HL-60 (cell line): ENCODE measurements around the gene TREH.

Experiments used
- DNase-seq, 2 experiments: peaks; one replicate each; pipeline ENCODE4 v3.0.0-alpha.2; 2010 to 2020; ENCODE audit warnings: low read depth in 1 of 2, low spot score in 1 of 2
- H3K27ac ChIP-seq: fragments of 250-450 bp; sonication (Bioruptor Pico); replicated peaks from 2 replicates; pipeline ENCODE4 v1.5.1; 2020; ENCODE audit warnings: mild to moderate bottlenecking, moderate library complexity
- H3K27me3 ChIP-seq: fragments of 250-450 bp; sonication (Bioruptor Pico); 2 replicates; pipeline ENCODE4 v1.5.1; 2021; ENCODE audit warnings: mild to moderate bottlenecking, moderate library complexity; ENCODE audit not compliant: insufficient read depth, poor library complexity, severe bottlenecking
- H3K4me3 ChIP-seq: replicated peaks from 2 replicates; pipeline ENCODE4 v1.5.1; 2011; ENCODE audit warnings: mild to moderate bottlenecking, control low read depth, low read length; ENCODE audit not compliant: insufficient read depth
- GABPA ChIP-seq: IDR thresholded peaks from 2 replicates; pipeline ENCODE4 v1.6.1; 2012; ENCODE audit warnings: low read depth
- POLR2AphosphoS5 ChIP-seq: IDR thresholded peaks from 2 replicates; pipeline ENCODE4 v1.6.1; 2012; ENCODE audit warnings: low read depth
- SPI1 ChIP-seq: IDR thresholded peaks from 2 replicates; pipeline ENCODE4 v1.6.1; 2012; ENCODE audit warnings: low read depth, mild to moderate bottlenecking, borderline replicate concordance
- TF ChIP-seq, protein P1 (sequence below): IDR thresholded peaks from one replicate; pipeline ENCODE4 v1.5.1; 2011; ENCODE audit warnings: low read length, control low read depth, inconsistent platforms; ENCODE audit not compliant: insufficient read depth
- TF ChIP-seq, protein P2 (sequence below): IDR thresholded peaks from 2 replicates; pipeline ENCODE4 v1.6.1; 2012; ENCODE audit warnings: low read depth; ENCODE audit not compliant: insufficient replicate concordance

TREH gene

DNA sequence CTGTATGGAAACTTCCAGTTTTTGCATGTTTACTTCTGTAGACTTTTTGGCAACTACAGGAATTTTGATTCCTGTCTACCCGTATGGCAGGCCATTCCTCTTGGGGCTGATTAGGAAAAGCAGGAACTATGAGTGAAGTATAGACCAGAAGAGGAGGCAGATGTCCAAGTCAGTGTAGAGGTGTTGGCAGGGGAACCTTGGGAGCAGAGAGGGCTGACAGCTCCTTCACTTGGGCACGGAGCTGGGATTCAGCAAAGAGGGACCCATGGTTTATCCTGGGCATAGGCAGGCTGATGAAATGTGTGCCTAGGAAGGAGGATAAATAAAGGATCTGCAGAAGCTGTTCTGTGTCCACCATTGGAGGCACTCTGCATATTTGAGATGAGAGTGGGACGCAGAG lies 33.1 kb downstream of the TREH start:
- Histone ChIP-seq H3K27ac (no peak overlapping the region), H3K4me3 (no peak overlapping the region), H3K27me3 (peaks cover 5% of the 10 kb centered on the region)
- TF ChIP-seq, protein P1, sequence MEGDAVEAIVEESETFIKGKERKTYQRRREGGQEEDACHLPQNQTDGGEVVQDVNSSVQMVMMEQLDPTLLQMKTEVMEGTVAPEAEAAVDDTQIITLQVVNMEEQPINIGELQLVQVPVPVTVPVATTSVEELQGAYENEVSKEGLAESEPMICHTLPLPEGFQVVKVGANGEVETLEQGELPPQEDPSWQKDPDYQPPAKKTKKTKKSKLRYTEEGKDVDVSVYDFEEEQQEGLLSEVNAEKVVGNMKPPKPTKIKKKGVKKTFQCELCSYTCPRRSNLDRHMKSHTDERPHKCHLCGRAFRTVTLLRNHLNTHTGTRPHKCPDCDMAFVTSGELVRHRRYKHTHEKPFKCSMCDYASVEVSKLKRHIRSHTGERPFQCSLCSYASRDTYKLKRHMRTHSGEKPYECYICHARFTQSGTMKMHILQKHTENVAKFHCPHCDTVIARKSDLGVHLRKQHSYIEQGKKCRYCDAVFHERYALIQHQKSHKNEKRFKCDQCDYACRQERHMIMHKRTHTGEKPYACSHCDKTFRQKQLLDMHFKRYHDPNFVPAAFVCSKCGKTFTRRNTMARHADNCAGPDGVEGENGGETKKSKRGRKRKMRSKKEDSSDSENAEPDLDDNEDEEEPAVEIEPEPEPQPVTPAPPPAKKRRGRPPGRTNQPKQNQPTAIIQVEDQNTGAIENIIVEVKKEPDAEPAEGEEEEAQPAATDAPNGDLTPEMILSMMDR = no peak
- TF ChIP-seq GABPA (no peak), SPI1 (no peak), POLR2AphosphoS5 (no peak)
- TF ChIP-seq, protein P2, sequence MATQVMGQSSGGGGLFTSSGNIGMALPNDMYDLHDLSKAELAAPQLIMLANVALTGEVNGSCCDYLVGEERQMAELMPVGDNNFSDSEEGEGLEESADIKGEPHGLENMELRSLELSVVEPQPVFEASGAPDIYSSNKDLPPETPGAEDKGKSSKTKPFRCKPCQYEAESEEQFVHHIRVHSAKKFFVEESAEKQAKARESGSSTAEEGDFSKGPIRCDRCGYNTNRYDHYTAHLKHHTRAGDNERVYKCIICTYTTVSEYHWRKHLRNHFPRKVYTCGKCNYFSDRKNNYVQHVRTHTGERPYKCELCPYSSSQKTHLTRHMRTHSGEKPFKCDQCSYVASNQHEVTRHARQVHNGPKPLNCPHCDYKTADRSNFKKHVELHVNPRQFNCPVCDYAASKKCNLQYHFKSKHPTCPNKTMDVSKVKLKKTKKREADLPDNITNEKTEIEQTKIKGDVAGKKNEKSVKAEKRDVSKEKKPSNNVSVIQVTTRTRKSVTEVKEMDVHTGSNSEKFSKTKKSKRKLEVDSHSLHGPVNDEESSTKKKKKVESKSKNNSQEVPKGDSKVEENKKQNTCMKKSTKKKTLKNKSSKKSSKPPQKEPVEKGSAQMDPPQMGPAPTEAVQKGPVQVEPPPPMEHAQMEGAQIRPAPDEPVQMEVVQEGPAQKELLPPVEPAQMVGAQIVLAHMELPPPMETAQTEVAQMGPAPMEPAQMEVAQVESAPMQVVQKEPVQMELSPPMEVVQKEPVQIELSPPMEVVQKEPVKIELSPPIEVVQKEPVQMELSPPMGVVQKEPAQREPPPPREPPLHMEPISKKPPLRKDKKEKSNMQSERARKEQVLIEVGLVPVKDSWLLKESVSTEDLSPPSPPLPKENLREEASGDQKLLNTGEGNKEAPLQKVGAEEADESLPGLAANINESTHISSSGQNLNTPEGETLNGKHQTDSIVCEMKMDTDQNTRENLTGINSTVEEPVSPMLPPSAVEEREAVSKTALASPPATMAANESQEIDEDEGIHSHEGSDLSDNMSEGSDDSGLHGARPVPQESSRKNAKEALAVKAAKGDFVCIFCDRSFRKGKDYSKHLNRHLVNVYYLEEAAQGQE = no peak
- DNase-seq = no peak

DNA sequence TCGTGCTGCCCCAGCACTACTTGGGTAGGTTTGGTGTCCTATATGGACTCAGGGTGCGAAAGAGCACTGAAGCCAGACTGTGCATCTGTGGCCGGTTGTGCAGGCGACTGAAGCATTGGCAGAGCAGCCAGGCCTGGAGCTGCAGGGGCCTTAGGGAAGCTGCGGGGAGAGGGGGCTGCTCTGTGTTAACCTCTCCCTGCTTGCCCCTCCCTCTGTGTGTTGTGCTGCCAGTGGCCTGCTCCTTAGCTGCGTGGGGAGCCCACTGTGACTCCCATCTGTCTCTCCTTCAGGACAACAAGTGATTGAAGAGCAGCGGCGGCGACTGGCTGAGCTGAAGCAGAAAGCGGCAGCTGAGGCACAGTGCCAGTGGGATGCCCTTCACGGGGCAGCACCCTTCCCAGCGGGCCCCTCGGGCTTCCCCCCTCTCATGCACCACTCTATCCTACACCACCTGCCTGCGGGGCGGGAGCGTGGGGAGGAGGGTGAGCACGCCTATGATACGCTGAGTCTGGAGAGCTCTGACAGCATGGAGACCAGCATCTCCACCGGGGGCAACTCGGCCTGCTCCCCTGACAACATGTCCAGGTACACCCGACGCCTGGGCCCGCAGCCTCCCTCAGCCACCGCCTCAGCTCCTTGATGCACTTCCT lies 34.3 kb downstream of the TREH start:
- H3K27ac ChIP-seq = no peak overlapping the region
- no peak overlapping the region for H3K4me3 ChIP-seq
- peaks cover 5% of the 10 kb centered on the region for H3K27me3 ChIP-seq
- no peak for DNase-seq
- TF ChIP-seq, protein P2 = no peak
- TF ChIP-seq POLR2AphosphoS5 = no peak
- no peak for TF ChIP-seq SPI1
- TF ChIP-seq, protein P1 = no peak
- TF ChIP-seq GABPA = no peak

DNA sequence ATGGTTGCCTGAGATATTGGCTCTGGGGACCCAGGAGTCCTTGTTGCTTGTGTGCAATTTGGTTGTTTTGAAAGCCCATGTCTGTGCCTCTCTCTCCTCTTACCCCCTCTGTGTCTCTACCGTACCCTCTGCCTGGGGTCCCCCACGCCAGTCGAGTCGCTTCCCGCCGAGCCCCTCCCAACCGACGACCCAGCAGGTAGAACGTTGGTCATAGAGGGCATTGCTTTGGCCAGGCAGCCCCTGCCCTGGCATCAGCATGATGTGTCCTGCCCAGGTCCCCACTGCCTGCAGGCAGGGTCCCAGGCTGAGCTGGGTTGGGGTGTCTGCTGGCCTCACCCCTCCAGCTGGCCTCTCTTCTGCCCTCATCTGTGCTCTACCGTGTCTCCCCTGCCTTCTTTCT lies 35.0 kb downstream of the TREH start:
- no peak overlapping the region for H3K4me3 ChIP-seq
- TF ChIP-seq GABPA (no peak), SPI1 (no peak), POLR2AphosphoS5 (no peak)
- TF ChIP-seq, protein P2 = no peak
- TF ChIP-seq, protein P1 = no peak
- DNase-seq = no peak
- no peak overlapping the region for H3K27ac ChIP-seq
- peaks cover 3% of the 10 kb centered on the region for H3K27me3 ChIP-seq
